ENCODE results near the gene ZNF441. TPM values are rescaled to one million over a fixed set of nuclear protein-coding genes. Genes with fewer than 3 reads are reported as not detected.

ZNF441 gene
- total and polyA plus RNA-seq, 2 of the 4 experiments (the other 2 are of a cell fraction): 2.8 to 9.7 TPM

- Histone ChIP-seq H2BK5ac (ENCODE audit: low read depth, low read length, poor library complexity, severe bottlenecking) (no peak overlapping the region), H4K5ac (ENCODE audit: low read depth, low read length) (no peak overlapping the region), H3K9me1 (ENCODE audit: insufficient read depth, low read length) (no peaks in the 10 kb centered on the region), H4K91ac (ENCODE audit: insufficient read depth, low read depth, low read length) (no peak overlapping the region), H3K79me1 (ENCODE audit: low read depth in 1 of 2, low read length in 2 of 2) (peaks cover 24 to 25% of the 10 kb centered on the region in 2 experiments), H2BK120ac (ENCODE audit: low read depth, low read length) (no peak overlapping the region), H3K4me1 (ENCODE audit: control insufficient read depth, insufficient read depth, low read length) (0 out of 2 replicates have a peak, but pooled peaks cover 1% of the 10 kb centered on the region), H3K4me3 (ENCODE audit: insufficient read depth, low read depth, low read length) (no peak overlapping the region), H2AK5ac (ENCODE audit: low read depth, low read length) (no peak overlapping the region), H3K23ac (ENCODE audit: low read depth, low read length) (no peak overlapping the region), H4K8ac (ENCODE audit: low read depth in 2 of 2, low read length in 2 of 2) (no peak overlapping the region), H3K27me3 (ENCODE audit: control insufficient read depth, insufficient read depth, low read length) (no peaks in the 10 kb centered on the region), H3K4ac (ENCODE audit: low read depth, low read length) (no peak overlapping the region), H2AK9ac (replicated peaks; ENCODE audit: low read depth, low read length, poor library complexity) (no peak overlapping the region), H2BK20ac (ENCODE audit: low read depth, low read length) (no peak overlapping the region), H3K9me3 (ENCODE audit: control insufficient read depth, insufficient read depth, low read length) (peaks cover 6% of the 10 kb centered on the region), H2AFZ (replicated peaks; ENCODE audit: low read length, poor library complexity) (no peak overlapping the region), H4K20me1 (ENCODE audit: insufficient read depth, low read length) (no peaks in the 10 kb centered on the region), H3K4me2 (ENCODE audit: low read depth, low read length) (no peak overlapping the region), H3K27ac (ENCODE audit: insufficient read depth, low read length) (no peak overlapping the region), H3K18ac (ENCODE audit: low read depth, low read length) (no peak overlapping the region), H3K56ac (ENCODE audit: extremely low read depth, insufficient read depth, low read length) (no peak overlapping the region; the same call in 1 of the 2 replicates), H2BK15ac (ENCODE audit: low read depth, low read length) (no peak overlapping the region), H3K9ac (ENCODE audit: low read depth, low read length) (no peak overlapping the region), H3K14ac (replicated peaks; ENCODE audit: low read depth, low read length) (no peak overlapping the region), H3K36me3 (ENCODE audit: control insufficient read depth, insufficient read depth, low read length) (peaks cover 15% of the 10 kb centered on the region)
- dilution Hi-C loops (cut with HindIII; ENCODE audit: low sequenced_read_pairs, unreplicated experiment) (no loop called here), in situ Hi-C loops (cut with MboI; ENCODE audit: low sequenced_read_pairs) (no loop called here), intact Hi-C loops (cut with micrococcal nuclease) (no loop called here)
- BruUV-seq (replicated peaks): no TSS peak
- DNase-seq (no peak), ATAC-seq (ENCODE audit: low read depth) (no peak)
- WGBS, 2 experiments (ENCODE audit: extremely low coverage in 2 of 2, insufficient read length in 1 of 2): no CpG with 5 or more reads among the region's 4 CpGs
- ChIA-PET CTCF (no interaction called here), POLR2A (ENCODE audit: unreplicated experiment) (no interaction called here)
- TF ChIP-seq MAZ (IDR thresholded peaks at IDR 0.05; ENCODE audit: borderline replicate concordance, low read depth, low read length): no peak
- no peak for TF ChIP-seq MAFK (IDR thresholded peaks at IDR 0.05; ENCODE audit: low read depth, low read length)
- TF ChIP-seq SMC3 (IDR thresholded peaks at IDR 0.05; ENCODE audit: low read depth, low read length): no peak
- TF ChIP-seq BHLHE40 (IDR thresholded peaks at IDR 0.05; ENCODE audit: low read depth, low read length): no peak
- TF ChIP-seq MXI1 (IDR thresholded peaks at IDR 0.05; ENCODE audit: borderline replicate concordance, low read depth, low read length): no peak
- TF ChIP-seq POLR2A (IDR thresholded peaks at IDR 0.05; ENCODE audit: low read depth, low read length): no peak
- no peak for TF ChIP-seq ELK1 (IDR thresholded peaks at IDR 0.05; ENCODE audit: borderline replicate concordance, low read depth, low read length)
- TF ChIP-seq RAD21 (IDR thresholded peaks at IDR 0.05; ENCODE audit: low read length): no peak
- TF ChIP-seq RFX5 (IDR thresholded peaks at IDR 0.05; ENCODE audit: low read depth, low read length): no peak
- no peak for TF ChIP-seq NFE2L2 (IDR thresholded peaks at IDR 0.05; ENCODE audit: low read depth, low read length)
- TF ChIP-seq CTCF (conservative IDR thresholded peaks at IDR 0.05; ENCODE audit: low read depth, low read length): no peak
- no peak for TF ChIP-seq CEBPB (IDR thresholded peaks at IDR 0.05; ENCODE audit: low read depth, low read length)
- TF ChIP-seq RCOR1 (IDR thresholded peaks at IDR 0.05; ENCODE audit: insufficient replicate concordance, low read length): no peak
- TF ChIP-seq, protein P1, sequence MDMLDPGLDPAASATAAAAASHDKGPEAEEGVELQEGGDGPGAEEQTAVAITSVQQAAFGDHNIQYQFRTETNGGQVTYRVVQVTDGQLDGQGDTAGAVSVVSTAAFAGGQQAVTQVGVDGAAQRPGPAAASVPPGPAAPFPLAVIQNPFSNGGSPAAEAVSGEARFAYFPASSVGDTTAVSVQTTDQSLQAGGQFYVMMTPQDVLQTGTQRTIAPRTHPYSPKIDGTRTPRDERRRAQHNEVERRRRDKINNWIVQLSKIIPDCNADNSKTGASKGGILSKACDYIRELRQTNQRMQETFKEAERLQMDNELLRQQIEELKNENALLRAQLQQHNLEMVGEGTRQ (IDR thresholded peaks at IDR 0.05; ENCODE audit: low read depth, low read length): no peak
- no peak for TF ChIP-seq FOS (IDR thresholded peaks at IDR 0.05; ENCODE audit: low read depth, low read length)
- TF ChIP-seq CHD1 (IDR thresholded peaks at IDR 0.05; ENCODE audit: low read depth, low read length): no peak
Observed at GRCh38 chr19:11729586-11729985, 37.2 kb upstream of the ZNF441 start.
